Lower leg skin (tissue), 3 donors: ENCODE measurements around the gene NANOS3.

Source experiments
- CTCF ChIP-seq, 3 donors: fragments of 450-650 bp; IDR thresholded peaks; one replicate each; pipeline ENCODE4 v1.5.1; 2016; ENCODE audit warnings: antibody characterized with exemption in 3 of 3, mild to moderate bottlenecking in 3 of 3, moderate library complexity in 2 of 3
- POLR2A ChIP-seq, 2 donors: fragments of 450-650 bp; IDR thresholded peaks; one replicate each; pipeline ENCODE4 v1.6.1; 2016 to 2017; ENCODE audit warnings: antibody characterized with exemption in 2 of 2, mild to moderate bottlenecking in 1 of 2, moderate library complexity in 1 of 2

GRCh38 chr19:13834244-13835069 is 42.5 kb upstream of the NANOS3 start:
- TF ChIP-seq CTCF (IDR thresholded peaks at IDR 0.05), result no peak
- TF ChIP-seq POLR2A (IDR thresholded peaks at IDR 0.05), result no peak
